ENCODE results near the gene MVD. TPM values are rescaled to one million over a fixed set of nuclear protein-coding genes. Genes with fewer than 3 reads are reported as not detected.

MVD gene
- total and polyA plus RNA-seq, 2 of the 13 experiments (the other 11 are each of a cell fraction or from before 2014, with no cell fraction given): 28.1 to 187 TPM

- TF ChIP-seq USF2 (IDR thresholded peaks at IDR 0.05; ENCODE audit: low read depth, low read length) (no peak), USF2 (CRISPR knock-in tag; IDR thresholded peaks at IDR 0.05; ENCODE audit: borderline replicate concordance) (no peak), PTBP1 (IDR thresholded peaks at IDR 0.05; ENCODE audit: low read depth, low read length, poor library complexity, severe bottlenecking) (no peak), SMAD1 (CRISPR knock-in tag; IDR thresholded peaks at IDR 0.05; ENCODE audit: borderline replicate concordance, low read depth) (no peak), SIN3B (IDR thresholded peaks at IDR 0.05; ENCODE audit: low read length) (no peak), RBAK (CRISPR knock-in tag; IDR thresholded peaks at IDR 0.05) (no peak), RFXANK (CRISPR knock-in tag; IDR thresholded peaks at IDR 0.05) (no peak), ZBTB8A (CRISPR knock-in tag; IDR thresholded peaks at IDR 0.05; ENCODE audit: borderline replicate concordance, low read depth) (no peak), ZBTB40 (IDR thresholded peaks at IDR 0.05) (no peak), ZBTB40 (CRISPR knock-in tag; IDR thresholded peaks at IDR 0.05) (no peak), SRSF1 (optimal IDR thresholded peaks at IDR 0.05; ENCODE audit: low read depth, low read length) (peak; percentile 16), ZNF879 (CRISPR knock-in tag; IDR thresholded peaks at IDR 0.05) (no peak), MXD4 (CRISPR knock-in tag; IDR thresholded peaks at IDR 0.05) (peak; percentile 71), LRRFIP1 (CRISPR knock-in tag; conservative IDR thresholded peaks at IDR 0.05) (no peak), GPN1 (CRISPR knock-in tag; IDR thresholded peaks at IDR 0.05; ENCODE audit: borderline replicate concordance) (no peak), ZNF652 (CRISPR knock-in tag; IDR thresholded peaks at IDR 0.05; ENCODE audit: borderline replicate concordance, low read depth) (0 out of 2 replicates have a peak, but pooled peaks have one; percentile 38), ZNF547 (CRISPR knock-in tag; IDR thresholded peaks at IDR 0.05) (no peak; the same call in 1 of the 2 replicates)
Measured at GRCh38 chr16:88649195-88649923, 13.5 kb downstream of the MVD start (continued).

Measured in HepG2 (cell line).